AG09319 (cell line): ENCODE data around the gene CTIF.

Experiments
- DNase-seq: peaks from one replicate; pipeline ENCODE4 v3.0.0-alpha.2; 2010; ENCODE audit warnings: low read depth; ENCODE audit errors: extremely low read depth
- CTCF ChIP-seq: IDR thresholded peaks from 2 replicates; pipeline ENCODE4 v1.5.1; 2011; ENCODE audit warnings: low read depth, mild to moderate bottlenecking, inconsistent platforms, low read length, moderate library complexity

The CTIF gene

GRCh38 chr18:48673853-48674721, 135.3 kb downstream of the CTIF start:
- no peak for TF ChIP-seq CTCF
- no peak for DNase-seq

GRCh38 chr18:48674758-48675351, 136.0 kb downstream of the CTIF start:
- TF ChIP-seq CTCF = no peak
- DNase-seq = no peak

GRCh38 chr18:48675352-48675761, 136.5 kb downstream of the CTIF start:
- peak; percentile 88 for TF ChIP-seq CTCF
- peak; percentile 69 for DNase-seq

GRCh38 chr18:48675912-48676311, 137.1 kb downstream of the CTIF start:
- TF ChIP-seq CTCF = no peak
- DNase-seq = no peak

GRCh38 chr18:48676346-48676745, 137.5 kb downstream of the CTIF start:
- DNase-seq = no peak
- no peak for TF ChIP-seq CTCF

- no peak for DNase-seq
- peak; percentile 81 for TF ChIP-seq CTCF
These were observed 138.0 kb downstream of the CTIF start for GRCh38 chr18:48676756-48677368.
